HEK293 (cell line): Measurements from ENCODE around the gene ARHGAP10.

Source experiments
- CTCF ChIA-PET: fragments of 350-600 bp; formaldehyde crosslinking; extraction: SDS; loops from one replicate; lab custom pipeline; 2021; ENCODE audit warnings: antibody characterized with exemption; lab: Yijun Ruan, JAX
- POLR2A ChIA-PET: fragments of 300-600 bp; formaldehyde crosslinking; extraction: SDS; loops from one replicate; lab custom pipeline; 2020; ENCODE audit warnings: antibody characterized with exemption, inconsistent platforms; lab: Yijun Ruan, JAX
- H3K27ac ChIP-seq: fragments of 200-500 bp; sonication (Bioruptor generic); 2 replicates; pipeline ENCODE4 v1.5.1; 2014; ENCODE audit warnings: low read depth, low read length, control low read depth, inconsistent platforms; ENCODE audit errors: extremely low read depth
- H3K36me3 ChIP-seq, 2 experiments: fragments of 200-500 bp in 1 of 2; sonication (Bioruptor generic) in 1 of 2; 1 replicate in 1 of 2; 2 replicates in 1 of 2; pipeline ENCODE4 v1.5.1; 2014 to 2017; ENCODE audit warnings: inconsistent platforms in 2 of 2, low read length in 2 of 2; ENCODE audit not compliant: control insufficient read depth in 2 of 2, insufficient read depth in 1 of 2
- H3K4me1 ChIP-seq: fragments of 200-500 bp; sonication (Bioruptor generic); 2 replicates; pipeline ENCODE4 v1.5.1; 2014; ENCODE audit warnings: mild to moderate bottlenecking, low read length, inconsistent platforms; ENCODE audit not compliant: control insufficient read depth, insufficient read depth
- H3K4me3 ChIP-seq: 2 replicates; pipeline ENCODE4 v1.5.1; 2011; ENCODE audit warnings: low read depth, mild to moderate bottlenecking, control low read depth, low read length, moderate library complexity
- H3K9me3 ChIP-seq: fragments of 200-500 bp; sonication (Bioruptor generic); 2 replicates; pipeline ENCODE4 v1.5.1; 2014; ENCODE audit warnings: low read depth, low read length, inconsistent platforms; ENCODE audit not compliant: control insufficient read depth, insufficient read depth
- REPIN1 ChIP-seq: fragments of 450-650 bp; formaldehyde crosslinking; IDR thresholded peaks from 2 replicates; pipeline ENCODE4 v1.5.1; 2017; ENCODE audit warnings: missing biosample characterization, missing genetic modification characterization, low read depth
- TSHZ1 ChIP-seq: fragments of 450-650 bp; formaldehyde crosslinking; IDR thresholded peaks from 2 replicates; pipeline ENCODE4 v1.5.1; 2016; ENCODE audit warnings: missing biosample characterization, missing genetic modification characterization, borderline replicate concordance
- YY1 ChIP-seq: fragments of 450-650 bp; formaldehyde crosslinking; IDR thresholded peaks from 2 replicates; pipeline ENCODE4 v1.5.1; 2018; ENCODE audit warnings: missing biosample characterization, missing genetic modification characterization
- ZBTB10 ChIP-seq: fragments of 450-650 bp; formaldehyde crosslinking; IDR thresholded peaks from 2 replicates; pipeline ENCODE4 v1.5.1; 2016; ENCODE audit warnings: missing biosample characterization, missing genetic modification characterization
- ZBTB8A ChIP-seq: fragments of 450-650 bp; formaldehyde crosslinking; IDR thresholded peaks from 2 replicates; pipeline ENCODE4 v1.5.1; 2016; ENCODE audit warnings: missing biosample characterization, missing genetic modification characterization
- ZNF114 ChIP-seq: fragments of 450-650 bp; formaldehyde crosslinking; IDR thresholded peaks from 2 replicates; pipeline ENCODE4 v1.5.0; 2017; ENCODE audit warnings: missing biosample characterization, missing genetic modification characterization
- ZNF184 ChIP-seq: fragments of 450-650 bp; IDR thresholded peaks from 2 replicates; pipeline ENCODE4 v1.5.1; 2018; ENCODE audit warnings: missing biosample characterization, mild to moderate bottlenecking, missing genetic modification characterization
- ZNF221 ChIP-seq: fragments of 450-650 bp; formaldehyde crosslinking; IDR thresholded peaks from 2 replicates; pipeline ENCODE4 v1.5.1; 2017; ENCODE audit warnings: missing biosample characterization, missing genetic modification characterization, borderline replicate concordance
- ZNF239 ChIP-seq: fragments of 450-650 bp; formaldehyde crosslinking; IDR thresholded peaks from 2 replicates; pipeline ENCODE4 v1.5.1; 2016; ENCODE audit warnings: missing biosample characterization, missing genetic modification characterization
- ZNF26 ChIP-seq: fragments of 450-650 bp; formaldehyde crosslinking; IDR thresholded peaks from 2 replicates; pipeline ENCODE4 v1.5.1; 2016; ENCODE audit warnings: missing biosample characterization, missing genetic modification characterization
- ZNF335 ChIP-seq: fragments of 450-650 bp; formaldehyde crosslinking; conservative IDR thresholded peaks from 2 replicates; pipeline ENCODE4 v1.5.1; 2016; ENCODE audit warnings: missing biosample characterization, missing genetic modification characterization
- ZNF449 ChIP-seq: fragments of 450-650 bp; formaldehyde crosslinking; IDR thresholded peaks from 2 replicates; pipeline ENCODE4 v1.5.1; 2017; ENCODE audit warnings: missing biosample characterization, mild to moderate bottlenecking, missing genetic modification characterization, moderate library complexity
- ZNF488 ChIP-seq: fragments of 450-650 bp; formaldehyde crosslinking; IDR thresholded peaks from 2 replicates; pipeline ENCODE4 v1.5.1; 2016; ENCODE audit warnings: missing biosample characterization, missing genetic modification characterization
- ZNF513 ChIP-seq: fragments of 450-650 bp; IDR thresholded peaks from 2 replicates; pipeline ENCODE4 v1.5.1; 2018; ENCODE audit warnings: missing biosample characterization, missing genetic modification characterization
- ZNF548 ChIP-seq: fragments of 450-650 bp; formaldehyde crosslinking; IDR thresholded peaks from 2 replicates; pipeline ENCODE4 v1.5.1; 2016; ENCODE audit warnings: missing biosample characterization, missing genetic modification characterization
- ZNF555 ChIP-seq: fragments of 450-650 bp; formaldehyde crosslinking; conservative IDR thresholded peaks from 2 replicates; pipeline ENCODE4 v1.5.1; 2017; ENCODE audit warnings: missing biosample characterization, mild to moderate bottlenecking, missing genetic modification characterization, inconsistent platforms
- ZNF580 ChIP-seq: fragments of 450-650 bp; formaldehyde crosslinking; IDR thresholded peaks from 2 replicates; pipeline ENCODE4 v1.5.1; 2016; ENCODE audit warnings: missing biosample characterization, missing genetic modification characterization
- ZNF639 ChIP-seq: fragments of 450-650 bp; formaldehyde crosslinking; IDR thresholded peaks from 2 replicates; pipeline ENCODE4 v1.5.1; 2016; ENCODE audit warnings: missing biosample characterization, missing genetic modification characterization
- ZNF645 ChIP-seq: fragments of 450-650 bp; formaldehyde crosslinking; IDR thresholded peaks from 2 replicates; pipeline ENCODE4; 2016; ENCODE audit warnings: missing biosample characterization, missing genetic modification characterization
- ZNF776 ChIP-seq: fragments of 450-650 bp; formaldehyde crosslinking; IDR thresholded peaks from 2 replicates; pipeline ENCODE4 v1.5.0; 2017; ENCODE audit warnings: missing biosample characterization, missing genetic modification characterization, borderline replicate concordance

Gene ARHGAP10

GRCh38 chr4:147689067-147689466 lies 42.8 kb upstream of the ARHGAP10 start:
- ChIA-PET CTCF (interaction anchor here (1.0 kb wide), 1 partner anchor 178 kb away, joined by 4 read pairs; no protein-coding TSS in a partner anchor), POLR2A (no interaction called here)
- Histone ChIP-seq H3K4me1 (no peaks in the 10 kb centered on the region), H3K9me3 (no peaks in the 10 kb centered on the region), H3K36me3 (no peaks in the 10 kb centered on the region), H3K27ac (no peak overlapping the region), H3K4me3 (no peak overlapping the region)
- TF ChIP-seq ZNF776 (tag by site-specific recombination) (no peak), ZNF555 (tag by site-specific recombination) (no peak), ZNF114 (no peak), ZNF645 (tag by site-specific recombination) (no peak), REPIN1 (tag by site-specific recombination) (no peak)

- Histone ChIP-seq H3K36me3 (no peaks in the 10 kb centered on the region), H3K4me3 (no peak overlapping the region), H3K27ac (no peak overlapping the region), H3K4me1 (no peaks in the 10 kb centered on the region), H3K9me3 (no peaks in the 10 kb centered on the region)
- ChIA-PET CTCF (interaction anchor here (2.0 kb wide), 1 partner anchor 175 kb away, joined by 12 read pairs; no protein-coding TSS in a partner anchor), POLR2A (no interaction called here)
- TF ChIP-seq ZNF548 (tag by site-specific recombination): no peak
- TF ChIP-seq ZNF488: no peak
- no peak for TF ChIP-seq ZNF449 (tag by site-specific recombination)
- TF ChIP-seq ZNF239: no peak
- TF ChIP-seq ZNF335: no peak
- no peak for TF ChIP-seq ZBTB8A (tag by site-specific recombination)
- TF ChIP-seq ZNF221: no peak
- TF ChIP-seq ZNF184 (tag by site-specific recombination): no peak
- TF ChIP-seq ZNF513 (tag by site-specific recombination): no peak
- no peak for TF ChIP-seq ZNF26 (tag by site-specific recombination)
- no peak for TF ChIP-seq ZNF580
- no peak for TF ChIP-seq YY1 (tag by site-specific recombination)
- TF ChIP-seq TSHZ1: no peak
- TF ChIP-seq ZBTB10 (tag by site-specific recombination): no peak
- TF ChIP-seq ZNF639: no peak
Measured at GRCh38 chr4:147691820-147692219, 40.1 kb upstream of the ARHGAP10 start.
